Stomach (tissue), 9 donors: ENCODE results near the gene ADSS1. TPM values are rescaled to one million over a fixed set of nuclear protein-coding genes. Genes with fewer than 3 reads are reported as not detected.

ENCODE experiments used
- DNase-seq, 2 donors: peaks; one replicate each; pipeline versions ENCODE4 v3.0.0 to v3.0.0-alpha.2; 2013 to 2019
- H3K27ac ChIP-seq, 5 donors: fragments of 200-600 bp in 4 of 5; sonication (generic) in 4 of 5; one replicate each; pipeline ENCODE4 v1.5.1; 2013 to 2019; ENCODE audit warnings: mild to moderate bottlenecking in 1 of 5, moderate library complexity in 1 of 5
- H3K27me3 ChIP-seq, 3 donors: fragments of 200-600 bp; sonication (generic); one replicate each; pipeline ENCODE4 v1.5.1; 2017 to 2019; ENCODE audit warnings: mixed run types in 1 of 3
- H3K36me3 ChIP-seq, 4 donors: fragments of 200-600 bp; sonication (generic); 1 replicate in 3 of 4; 2 replicates in 1 of 4; pipeline ENCODE4 v1.5.1; 2016 to 2019
- H3K4me1 ChIP-seq, 4 donors: fragments of 200-600 bp; sonication (generic); one replicate each; pipeline ENCODE4 v1.5.1; 2016 to 2019
- H3K4me3 ChIP-seq, 4 donors: fragments of 200-600 bp; sonication (generic) in 3 of 4; one replicate each; pipeline ENCODE4 v1.5.1; 2016 to 2019; ENCODE audit warnings: mild to moderate bottlenecking in 1 of 4
- H3K9me3 ChIP-seq, 4 donors: fragments of 200-600 bp; sonication (generic); one replicate each; pipeline ENCODE4 v1.5.1; 2016 to 2019
- CTCF ChIP-seq, 7 experiments: fragments of 450-650 bp in 4 of 7; fragments of 200-600 bp in 3 of 7; sonication (generic) in 3 of 7; IDR thresholded peaks; one replicate each; pipeline ENCODE4 v1.5.1; 2016 to 2019; ENCODE audit warnings: antibody characterized with exemption in 7 of 7, control low read depth in 2 of 7, mild to moderate bottlenecking in 1 of 7
- EP300 ChIP-seq: sonication (generic); formaldehyde crosslinking; IDR thresholded peaks from one replicate; pipeline ENCODE4 v1.6.1; 2017; ENCODE audit warnings: antibody characterized with exemption
- POLR2A ChIP-seq, 4 donors: fragments of 450-650 bp; IDR thresholded peaks; one replicate each; pipeline ENCODE4 v1.6.1; 2016; ENCODE audit warnings: antibody characterized with exemption in 4 of 4, control low read depth in 2 of 4, mild to moderate bottlenecking in 1 of 4, moderate library complexity in 1 of 4
- POLR2AphosphoS5 ChIP-seq, 3 donors: sonication (generic); formaldehyde crosslinking; IDR thresholded peaks; one replicate each; pipeline ENCODE4 v1.6.1; 2016; ENCODE audit warnings: antibody characterized with exemption in 3 of 3
- WGBS, 5 donors: extraction: QIAGEN DNeasy Blood & Tissue Kit in 3 of 5; methylation state at CpG; one replicate each; pipeline versions ENCODE4 v1.1.5 to v1.1.7; 2013 to 2018; 5-methylcytosine and 5-hydroxymethylcytosine counted together
- intact Hi-C: fragments of 100-400 bp; cut with DNase I; formaldehyde crosslinking; loops from one replicate; pipeline ENCODE4 v1.15.1; 2023; ENCODE audit warnings: low total_unique reads
- polyA plus RNA-seq, 3 donors: library from polyadenylated mRNA; stranded (reverse); fragments of 200-250 nt; gene quantifications; one replicate each; pipeline ENCODE4 v1.2.3, GENCODE V29; 2013
- total RNA-seq, 5 donors: library from RNA; depleted of rRNA; stranded (reverse); fragments of >200 nt; gene quantifications; one replicate each; pipeline versions ENCODE4 v1.1.0 to v1.2.3, GENCODE V29; 2014 to 2016
- donor health status: healthy with polysubstance abuse.
- donor health status: Bipolar disorder and iron deficiency.
- donor health status: healthy.

ADSS1 gene
- total and polyA plus RNA-seq, 8 donors: 7.0 to 59.4 (median 12.3) TPM; not detected in 1

- no peak for TF ChIP-seq POLR2A (IDR thresholded peaks at IDR 0.05)
- TF ChIP-seq EP300: no peak
- TF ChIP-seq POLR2AphosphoS5 (IDR thresholded peaks at IDR 0.05): peak in 1 of 3 donors; percentile 80
- peak in 6 of 7 experiments; percentile 60 to 98 (median 92) for TF ChIP-seq CTCF (IDR thresholded peaks at IDR 0.05)
- no peak overlapping the region for H3K4me3 ChIP-seq
- intact Hi-C loops: no loop called here
- 11 to 25% (median 13%) methylated on average over 12 to 25 of the region's 25 CpGs for WGBS, 5 donors
- DNase-seq: peak; percentile 94 to 96
- peaks cover 15 to 33% (median 25%) of the 10 kb centered on the region in 4 donors for H3K4me1 ChIP-seq
- H3K9me3 ChIP-seq: peaks cover 0 to 4% (median 0%) of the 10 kb centered on the region in 4 donors
- peak overlapping the region in 2 of 5 donors; percentile 53 for H3K27ac ChIP-seq
- no peaks in the 10 kb centered on the region for H3K27me3 ChIP-seq
- H3K36me3 ChIP-seq: peaks cover 23 to 45% (median 43%) of the 10 kb centered on the region in 4 donors
Measured at GRCh38 chr14:104768437-104769323, 44.7 kb downstream of the ADSS1 start.

GRCh38 chr14:104769324-104770071, 45.5 kb downstream of the ADSS1 start:
- WGBS, 5 donors: 78 to 81% (median 80%) methylated on average over 18 of the region's 18 CpGs
- intact Hi-C loops: loop anchor here (10.0 kb wide), 1 partner anchor 55 kb away; no protein-coding TSS in a partner anchor
- Histone ChIP-seq H3K4me1 (peaks cover 16 to 42% (median 32%) of the 10 kb centered on the region in 4 donors), H3K27me3 (no peaks in the 10 kb centered on the region), H3K4me3 (no peak overlapping the region), H3K9me3 (peaks cover 0 to 4% (median 0%) of the 10 kb centered on the region in 4 donors), H3K36me3 (peaks cover 23 to 53% (median 51%) of the 10 kb centered on the region in 4 donors), H3K27ac (peak overlapping the region in 2 of 5 donors; percentile 53)
- TF ChIP-seq EP300: no peak
- no peak for TF ChIP-seq POLR2A (IDR thresholded peaks at IDR 0.05)
- TF ChIP-seq CTCF (IDR thresholded peaks at IDR 0.05): no peak
- TF ChIP-seq POLR2AphosphoS5 (IDR thresholded peaks at IDR 0.05): no peak
- no peak for DNase-seq

- H3K4me3 ChIP-seq: no peak overlapping the region
- TF ChIP-seq POLR2AphosphoS5 (IDR thresholded peaks at IDR 0.05) (no peak), CTCF (IDR thresholded peaks at IDR 0.05) (no peak), EP300 (no peak), POLR2A (IDR thresholded peaks at IDR 0.05) (no peak)
- peaks cover 23 to 59% (median 57%) of the 10 kb centered on the region in 4 donors for H3K36me3 ChIP-seq
- no peak overlapping the region for H3K27ac ChIP-seq
- H3K4me1 ChIP-seq: peaks cover 22 to 48% (median 38%) of the 10 kb centered on the region in 4 donors
- intact Hi-C loops: loop anchor here (10.0 kb wide), 1 partner anchor 55 kb away; no protein-coding TSS in a partner anchor
- peaks cover 0 to 4% (median 0%) of the 10 kb centered on the region in 4 donors for H3K9me3 ChIP-seq
- 74 to 81% (median 77%) methylated on average over 24 of the region's 24 CpGs for WGBS, 5 donors
- no peaks in the 10 kb centered on the region for H3K27me3 ChIP-seq
- DNase-seq: no peak
Measured at GRCh38 chr14:104770072-104770579, 46.1 kb downstream of the ADSS1 start.

DNA sequence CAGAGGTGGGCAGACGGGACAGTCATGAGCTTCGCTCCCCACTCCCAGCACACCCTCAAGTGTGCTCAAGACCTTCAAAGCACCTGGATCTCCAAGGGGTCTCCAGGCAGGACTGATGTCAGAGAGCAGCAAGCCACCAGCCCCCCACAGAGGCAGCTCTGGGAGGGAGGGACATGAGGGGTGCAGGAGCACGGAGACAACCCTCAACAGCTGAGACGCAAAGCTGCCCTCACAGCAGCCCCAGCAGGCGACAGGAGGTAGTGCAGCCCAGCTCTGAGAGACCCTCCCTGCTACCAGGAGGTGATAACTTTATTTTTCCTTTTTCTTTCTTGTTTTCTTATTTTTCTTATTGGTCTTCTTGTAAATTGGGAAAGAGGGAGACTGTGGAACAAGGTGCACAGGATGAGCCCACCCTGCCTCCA, 46.8 kb downstream of the ADSS1 start:
- Histone ChIP-seq H3K36me3 (peaks cover 23 to 65% (median 63%) of the 10 kb centered on the region in 4 donors), H3K4me1 (peaks cover 24 to 55% (median 44%) of the 10 kb centered on the region in 4 donors), H3K9me3 (peaks cover 0 to 4% (median 0%) of the 10 kb centered on the region in 4 donors), H3K27me3 (no peaks in the 10 kb centered on the region), H3K27ac (no peak overlapping the region), H3K4me3 (no peak overlapping the region)
- DNase-seq: no peak
- TF ChIP-seq CTCF (IDR thresholded peaks at IDR 0.05) (peak in 3 of 7 experiments; percentile 11 to 39 (median 13)), POLR2AphosphoS5 (IDR thresholded peaks at IDR 0.05) (no peak)
- WGBS, 5 donors: 86 to 97% (median 94%) methylated on average over 5 of the region's 5 CpGs
- intact Hi-C loops: loop anchor here (10.0 kb wide), 1 partner anchor 54 kb away; no protein-coding TSS in a partner anchor
